ENCODE results near the gene ABHD8. TPM values are rescaled to one million over a fixed set of nuclear protein-coding genes. Genes with fewer than 3 reads are reported as not detected.
"Not testable (repeated sequence)": the region's sequence is repeated elsewhere in the genome, so short reads cannot be mapped to it uniquely, and the experiment has no call there.

ABHD8 gene
- total RNA-seq, 2 donors from 2014 or later: 11.8 to 15.8 TPM

- no peaks in the 10 kb centered on the region for H3K27me3 ChIP-seq
- DNase-seq (ENCODE audit: low spot score): no peak
- peak overlapping the region; percentile 91 to 96 for H3K27ac ChIP-seq
- peaks cover 0 to 50% of the 10 kb centered on the region in 2 donors for H3K4me1 ChIP-seq
- H3K36me3 ChIP-seq: peaks cover 6% of the 10 kb centered on the region
- TF ChIP-seq CTCF (IDR thresholded peaks at IDR 0.05): no peak
- peak overlapping the region; percentile 55 to 78 for H3K4me3 ChIP-seq
- no peaks in the 10 kb centered on the region for H3K9me3 ChIP-seq
Observed at GRCh38 chr19:17302391-17303166, 646 bp downstream of the ABHD8 start.

- Histone ChIP-seq H3K9me3 (no peaks in the 10 kb centered on the region), H3K27me3 (no peaks in the 10 kb centered on the region), H3K4me1 (peaks cover 0 to 36% of the 10 kb centered on the region in 2 donors), H3K4me3 (no peak overlapping the region), H3K36me3 (peaks cover 6% of the 10 kb centered on the region), H3K27ac (no peak overlapping the region)
- no peak for DNase-seq (ENCODE audit: low spot score)
- TF ChIP-seq CTCF (IDR thresholded peaks at IDR 0.05): no peak
Observed at GRCh38 chr19:17300992-17301619, 2.1 kb downstream of the ABHD8 start.

- H3K36me3 ChIP-seq: peaks cover 6% of the 10 kb centered on the region
- no peak overlapping the region for H3K27ac ChIP-seq
- H3K4me3 ChIP-seq: no peak overlapping the region
- no peaks in the 10 kb centered on the region for H3K9me3 ChIP-seq
- no peak for TF ChIP-seq CTCF (IDR thresholded peaks at IDR 0.05)
- peaks cover 0 to 10% of the 10 kb centered on the region in 2 donors for H3K4me1 ChIP-seq
- DNase-seq (ENCODE audit: low spot score): no peak
- H3K27me3 ChIP-seq: no peaks in the 10 kb centered on the region
Observed at GRCh38 chr19:17296976-17297375, 6.2 kb downstream of the ABHD8 start.

- DNase-seq (ENCODE audit: low spot score): no peak
- Histone ChIP-seq H3K9me3 (no peaks in the 10 kb centered on the region), H3K27ac (no peak overlapping the region), H3K4me1 (peaks cover 0 to 10% of the 10 kb centered on the region in 2 donors), H3K27me3 (no peaks in the 10 kb centered on the region), H3K4me3 (no peak overlapping the region), H3K36me3 (peaks cover 6% of the 10 kb centered on the region)
- TF ChIP-seq CTCF (IDR thresholded peaks at IDR 0.05): no peak
Observed at GRCh38 chr19:17296273-17296672, 7.0 kb downstream of the ABHD8 start.

- H3K27ac ChIP-seq; H3K36me3 ChIP-seq; H3K9me3 ChIP-seq; H3K4me1 ChIP-seq; H3K27me3 ChIP-seq; DNase-seq (ENCODE audit: low spot score); H3K4me3 ChIP-seq: not testable (repeated sequence)
Observed at GRCh38 chr19:17295551-17295950, 7.7 kb downstream of the ABHD8 start.

- TF ChIP-seq CTCF (IDR thresholded peaks at IDR 0.05): no peak
- H3K9me3 ChIP-seq: no peaks in the 10 kb centered on the region
- H3K4me3 ChIP-seq: no peak overlapping the region
- H3K36me3 ChIP-seq: peaks cover 6% of the 10 kb centered on the region
- H3K27ac ChIP-seq: no peak overlapping the region
- no peaks in the 10 kb centered on the region for H3K27me3 ChIP-seq
- DNase-seq (ENCODE audit: low spot score): no peak
- H3K4me1 ChIP-seq: peaks cover 0 to 17% of the 10 kb centered on the region in 2 donors
Observed at GRCh38 chr19:17294051-17294891, 9.0 kb downstream of the ABHD8 start.
